SU-DHL-6 (cell line): ENCODE data around the gene TMPRSS11B.

Experiments used
- H2AFZ ChIP-seq: fragments of 200-600 bp; sonication (generic); 2 replicates; pipeline ENCODE4 v1.6.1; 2014; ENCODE audit warnings: low read depth, mild to moderate bottlenecking, moderate library complexity, mixed read lengths, antibody characterized with exemption, low read length; ENCODE audit not compliant: severe bottlenecking
- H3F3A ChIP-seq: fragments of 200-600 bp; shearing (Covaris generic); 2 replicates; pipeline ENCODE4 v1.6.0; 2016; ENCODE audit warnings: antibody characterized with exemption, mild to moderate bottlenecking; ENCODE audit not compliant: insufficient read depth
- H3K27ac ChIP-seq: fragments of 200-600 bp; sonication (generic); 2 replicates; pipeline ENCODE4 v1.5.1; 2016; ENCODE audit warnings: low read depth, mild to moderate bottlenecking, low read length, moderate library complexity, mixed read lengths
- H3K27me3 ChIP-seq: fragments of 200-600 bp; sonication (generic), shearing (Covaris generic); 2 replicates; pipeline ENCODE4 v1.6.0; 2014; ENCODE audit warnings: mild to moderate bottlenecking, low read length
- H3K36me3 ChIP-seq: fragments of 200-600 bp; sonication (generic); 2 replicates; pipeline ENCODE4 v1.6.1; 2014; ENCODE audit warnings: mild to moderate bottlenecking, low read length, mixed read lengths
- H3K4me2 ChIP-seq: fragments of 300-600, 200-600 bp; shearing (Covaris generic), sonication (generic); 2 replicates; pipeline ENCODE4 v1.6.0; 2014; ENCODE audit warnings: low read length, low read depth, mild to moderate bottlenecking; ENCODE audit not compliant: poor library complexity, severe bottlenecking
- H3K4me3 ChIP-seq: fragments of 200-600 bp; sonication (generic); 2 replicates; pipeline ENCODE4 v1.5.1; 2014; ENCODE audit warnings: antibody characterized with exemption, low read length, mild to moderate bottlenecking, mixed read lengths; ENCODE audit not compliant: insufficient read depth, poor library complexity, severe bottlenecking
- H3K79me2 ChIP-seq: fragments of 200-600 bp; sonication (generic); 2 replicates; pipeline ENCODE4 v1.6.1; 2014; ENCODE audit warnings: mild to moderate bottlenecking, low read length, moderate library complexity; ENCODE audit not compliant: insufficient read depth
- H3K9ac ChIP-seq: fragments of 200-600 bp; sonication (generic); 2 replicates; pipeline ENCODE4 v1.7.0; 2014; ENCODE audit warnings: mild to moderate bottlenecking, low read length
- H3K9me2 ChIP-seq: fragments of 200-600 bp; sonication (generic); replicated peaks from 2 replicates; pipeline ENCODE4 v1.6.1; 2014; ENCODE audit warnings: low read length; ENCODE audit not compliant: insufficient read depth
- H3K9me3 ChIP-seq: fragments of 200-600 bp; sonication (generic); 2 replicates; pipeline ENCODE4 v1.6.1; 2014; ENCODE audit warnings: low read length, mixed read lengths; ENCODE audit not compliant: insufficient read depth
- H4K20me1 ChIP-seq: fragments of 200-600 bp; sonication (generic); 2 replicates; pipeline ENCODE4 v1.6.1; 2014; ENCODE audit warnings: low read depth, mild to moderate bottlenecking, antibody characterized with exemption, low read length, moderate library complexity, mixed read lengths
- CTCF ChIP-seq: fragments of 200-600 bp; sonication (generic); IDR thresholded peaks from one replicate; pipeline ENCODE4 v1.5.1; 2017; ENCODE audit warnings: antibody characterized with exemption, mild to moderate bottlenecking, low read length, moderate library complexity; ENCODE audit not compliant: insufficient read depth, poor library complexity, severe bottlenecking
- EZH2phosphoT487 ChIP-seq: fragments of 200-600 bp; sonication (generic), shearing (Covaris generic); conservative IDR thresholded peaks from 2 replicates; pipeline ENCODE4 v1.6.1; 2018; ENCODE audit warnings: mild to moderate bottlenecking, antibody characterized with exemption, low read length, moderate library complexity, mixed read lengths

Gene TMPRSS11B

GRCh38 chr4:68264875-68265565, 19.5 kb upstream of the TMPRSS11B start:
- H3K4me3 ChIP-seq: no peak overlapping the region
- H3K9ac ChIP-seq: no peak overlapping the region
- TF ChIP-seq EZH2phosphoT487: no peak
- TF ChIP-seq CTCF: no peak
- H3K4me2 ChIP-seq: no peak overlapping the region
- H3K9me2 ChIP-seq: no peaks in the 10 kb centered on the region
- no peak overlapping the region for H3K27ac ChIP-seq
- no peaks in the 10 kb centered on the region for H3K9me3 ChIP-seq
- no peak overlapping the region for H2AFZ ChIP-seq
- H3F3A ChIP-seq: no peaks in the 10 kb centered on the region
- H3K36me3 ChIP-seq: no peaks in the 10 kb centered on the region
- H4K20me1 ChIP-seq: no peaks in the 10 kb centered on the region
- no peaks in the 10 kb centered on the region for H3K79me2 ChIP-seq
- H3K27me3 ChIP-seq: no peaks in the 10 kb centered on the region

GRCh38 chr4:68259191-68259590, 13.7 kb upstream of the TMPRSS11B start:
- Histone ChIP-seq H3K9me2 (no peaks in the 10 kb centered on the region), H3K4me3 (no peak overlapping the region), H3K9ac (no peak overlapping the region), H2AFZ (no peak overlapping the region), H3K79me2 (no peaks in the 10 kb centered on the region), H3F3A (no peaks in the 10 kb centered on the region), H3K4me2 (no peak overlapping the region), H4K20me1 (no peaks in the 10 kb centered on the region), H3K9me3 (no peaks in the 10 kb centered on the region), H3K36me3 (no peaks in the 10 kb centered on the region), H3K27ac (no peak overlapping the region), H3K27me3 (no peaks in the 10 kb centered on the region)
- TF ChIP-seq EZH2phosphoT487: no peak
- TF ChIP-seq CTCF: no peak

DNA sequence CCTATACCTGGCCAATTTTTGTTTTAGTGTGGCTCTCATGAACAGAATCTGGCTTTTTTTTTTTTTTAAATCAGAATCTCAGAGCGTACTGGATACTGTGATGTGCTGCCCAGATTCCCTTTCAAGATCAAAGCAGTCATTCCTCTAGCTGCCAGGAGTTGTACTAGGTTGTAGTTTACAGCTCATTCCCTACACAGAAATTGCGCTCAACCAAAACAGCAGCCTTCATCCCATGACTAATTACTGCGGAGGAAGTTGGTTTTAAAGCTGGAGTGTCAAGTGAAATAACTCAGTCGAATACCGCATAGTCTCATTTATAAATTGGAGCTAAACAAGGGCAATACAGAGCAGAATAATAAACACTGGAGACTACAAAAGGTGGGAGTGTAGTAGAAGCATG, 12.2 kb upstream of the TMPRSS11B start:
- H2AFZ ChIP-seq: no peak overlapping the region
- H3K9me2 ChIP-seq: no peaks in the 10 kb centered on the region
- H3K79me2 ChIP-seq: no peaks in the 10 kb centered on the region
- H3K4me3 ChIP-seq: no peak overlapping the region
- no peak overlapping the region for H3K4me2 ChIP-seq
- no peaks in the 10 kb centered on the region for H3K36me3 ChIP-seq
- TF ChIP-seq CTCF (no peak), EZH2phosphoT487 (no peak)
- no peak overlapping the region for H3K27ac ChIP-seq
- H3K9me3 ChIP-seq: no peaks in the 10 kb centered on the region
- H3K27me3 ChIP-seq: no peaks in the 10 kb centered on the region
- no peak overlapping the region for H3K9ac ChIP-seq
- H4K20me1 ChIP-seq: no peaks in the 10 kb centered on the region
- no peaks in the 10 kb centered on the region for H3F3A ChIP-seq
